GM20431 (cell line): Measurements from ENCODE around the gene PIM2.

ENCODE experiments used
- in situ Hi-C: fragments of 300-500 bp; cut with MseI, MboI; formaldehyde crosslinking; loops from one replicate; pipeline ENCODE4 v1.15.0; 2020; ENCODE audit warnings: low sequenced_read_pairs; ENCODE audit not compliant: unreplicated experiment

The PIM2 gene

GRCh38 chrX:48936429-48937053, 17.7 kb upstream of the PIM2 start:
- in situ Hi-C loops: no loop called here

- in situ Hi-C loops: no loop called here
These were observed 16.5 kb upstream of the PIM2 start for GRCh38 chrX:48935301-48935670.

GRCh38 chrX:48934581-48935300, 15.9 kb upstream of the PIM2 start:
- in situ Hi-C loops: no loop called here

GRCh38 chrX:48933757-48934156, 14.9 kb upstream of the PIM2 start:
- in situ Hi-C loops: no loop called here

GRCh38 chrX:48927736-48928382, 9.0 kb upstream of the PIM2 start:
- in situ Hi-C loops: no loop called here

- in situ Hi-C loops: no loop called here
These were observed 8.3 kb upstream of the PIM2 start for GRCh38 chrX:48927123-48927522.

GRCh38 chrX:48924270-48924669, 5.4 kb upstream of the PIM2 start:
- in situ Hi-C loops: no loop called here

GRCh38 chrX:48923771-48924170, 4.9 kb upstream of the PIM2 start:
- in situ Hi-C loops: no loop called here

- in situ Hi-C loops: no loop called here
These were observed 1.9 kb upstream of the PIM2 start for GRCh38 chrX:48920718-48921104.

- in situ Hi-C loops: no loop called here
These were observed 1.3 kb upstream of the PIM2 start for GRCh38 chrX:48919947-48920717.

GRCh38 chrX:48919360-48919841, 577 bp upstream of the PIM2 start:
- in situ Hi-C loops: no loop called here

GRCh38 chrX:48918301-48918642, 552 bp downstream of the PIM2 start:
- in situ Hi-C loops: no loop called here

GRCh38 chrX:48917139-48918001, 1.5 kb downstream of the PIM2 start:
- in situ Hi-C loops: no loop called here

GRCh38 chrX:48914593-48915493, 4.0 kb downstream of the PIM2 start:
- in situ Hi-C loops: no loop called here

- in situ Hi-C loops: no loop called here
These were observed 5.0 kb downstream of the PIM2 start for GRCh38 chrX:48913605-48914366.

- in situ Hi-C loops: no loop called here
These were observed 7.2 kb downstream of the PIM2 start, which contains the start of gene SLC35A2 for GRCh38 chrX:48911412-48912182. Gene SLC35A2, minus strand, starts transcription at chrX:48911646. Its CDS starts 10 bp downstream, at chrX:48911636.

- in situ Hi-C loops: no loop called here
These were observed 7.9 kb downstream of the PIM2 start for GRCh38 chrX:48910926-48911411.
